HepG2 (cell line): ENCODE data around the gene PTRH2. TPM values are rescaled to one million over a fixed set of nuclear protein-coding genes. Genes with fewer than 3 reads are reported as not detected.
A peak's percentile ranks its signal among the peaks of the same experiment; 100 is the strongest.

Experiments used
- ARID2 ChIP-seq: sonication (generic); formaldehyde crosslinking; IDR thresholded peaks from 2 replicates; pipeline ENCODE4 v1.8.1; 2022; ENCODE audit warnings: mild to moderate bottlenecking, missing genetic modification reagents, borderline replicate concordance
- BORCS8-MEF2B ChIP-seq: sonication (generic); formaldehyde crosslinking; IDR thresholded peaks from 2 replicates; pipeline ENCODE4 v1.8.0; 2022; ENCODE audit warnings: mild to moderate bottlenecking, missing genetic modification reagents
- CBX1 ChIP-seq: IDR thresholded peaks from one replicate; pipeline ENCODE4 v1.6.1; 2016; ENCODE audit warnings: antibody characterized with exemption, low read depth
- FOXM1 ChIP-seq: sonication (generic); formaldehyde crosslinking; IDR thresholded peaks from 2 replicates; pipeline ENCODE4 v1.5.0; 2020; ENCODE audit warnings: missing genetic modification reagents
- GABPB1 ChIP-seq: IDR thresholded peaks from 2 replicates; pipeline ENCODE4 v1.6.1; 2016; ENCODE audit warnings: mild to moderate bottlenecking, missing genetic modification reagents, moderate library complexity, missing compliant biosample characterization
- HNF4G ChIP-seq, 2 experiments: sonication (generic) in 1 of 2; formaldehyde crosslinking in 1 of 2; IDR thresholded peaks; 2 replicates each; pipeline versions ENCODE4 v1.4.0 to v1.6.1; 2011 to 2020; ENCODE audit warnings: borderline replicate concordance in 2 of 2, low read depth in 2 of 2, mild to moderate bottlenecking in 2 of 2, low read length in 1 of 2, missing genetic modification reagents in 1 of 2, moderate library complexity in 1 of 2
- HOXA7 ChIP-seq: sonication (generic); formaldehyde crosslinking; IDR thresholded peaks from 2 replicates; pipeline ENCODE4 v1.8.1; 2022; ENCODE audit warnings: mild to moderate bottlenecking, missing genetic modification reagents, moderate library complexity
- KMT2B ChIP-seq: IDR thresholded peaks from 2 replicates; pipeline ENCODE4 v1.6.1; 2016; ENCODE audit warnings: missing genetic modification reagents, missing compliant biosample characterization
- PHF20 ChIP-seq: sonication (generic); formaldehyde crosslinking; IDR thresholded peaks from 2 replicates; pipeline ENCODE4 v1.5.0; 2020; ENCODE audit warnings: mild to moderate bottlenecking, missing genetic modification reagents
- RBFOX2 ChIP-seq: fragments of 200-400 bp; formaldehyde crosslinking; IDR thresholded peaks from 2 replicates; pipeline ENCODE4 v1.6.1; 2017; ENCODE audit warnings: low read depth, mild to moderate bottlenecking, low read length
- RBM22 ChIP-seq: fragments of 200-400 bp; formaldehyde crosslinking; optimal IDR thresholded peaks from 2 replicates; pipeline ENCODE3; 2017; ENCODE audit warnings: mild to moderate bottlenecking, low read length, moderate library complexity
- TGIF2 ChIP-seq: IDR thresholded peaks from 2 replicates; pipeline ENCODE4 v1.6.1; 2016; ENCODE audit warnings: control low read depth, missing compliant biosample characterization
- ZKSCAN1 ChIP-seq: fragments of 150-350 bp; IDR thresholded peaks from 2 replicates; pipeline ENCODE4 v1.6.1; 2014; ENCODE audit warnings: low read length
- ZMYM3 ChIP-seq: sonication (generic); formaldehyde crosslinking; IDR thresholded peaks from 2 replicates; pipeline ENCODE4 v1.5.1; 2020; ENCODE audit warnings: mild to moderate bottlenecking, missing genetic modification reagents
- ZNF563 ChIP-seq: sonication (generic); formaldehyde crosslinking; IDR thresholded peaks from 2 replicates; pipeline ENCODE4 v1.8.0; 2022; ENCODE audit warnings: mild to moderate bottlenecking, moderate library complexity, missing genetic modification reagents
- polyA plus RNA-seq, 8 experiments: library from polyadenylated mRNA; depleted of rRNA in 3 of 8; stranded (reverse) in 7 of 8; unstranded in 1 of 8; fragments of >200 nt; fragmentation: Illumina TruSeq in 4 of 8; extraction: Trizol in 4 of 8; gene quantifications; 2 replicates each; pipeline versions ENCODE4 v1.2.1 to v1.2.3, GENCODE V29; 2011 to 2016; ENCODE audit warnings: low read depth in 4 of 8, missing spikeins in 1 of 8, mixed read lengths in 1 of 8; ENCODE audit not compliant: insufficient read depth in 1 of 8
- total RNA-seq, 5 experiments: library from RNA; depleted of rRNA; stranded (reverse); fragments of >200 nt; fragmentation: Illumina TruSeq; extraction: Trizol; gene quantifications; 2 replicates each; pipeline ENCODE4 v1.2.3, GENCODE V29; 2016; ENCODE audit warnings: low read depth in 1 of 5
- TF ChIP-seq, protein P1 (sequence below): sonication (generic); formaldehyde crosslinking; IDR thresholded peaks from 2 replicates; pipeline ENCODE4 v1.9.0; 2022; ENCODE audit warnings: missing genetic modification reagents, mild to moderate bottlenecking, borderline replicate concordance
- TF ChIP-seq, protein P2 (sequence below): sonication (generic); formaldehyde crosslinking; IDR thresholded peaks from 2 replicates; pipeline ENCODE4 v1.5.0; 2020; ENCODE audit warnings: missing genetic modification reagents
- TF ChIP-seq, protein P3 (sequence below): sonication (generic); formaldehyde crosslinking; IDR thresholded peaks from 2 replicates; pipeline ENCODE4 v1.5.1; 2020; ENCODE audit warnings: mild to moderate bottlenecking, moderate library complexity, missing genetic modification reagents

Gene PTRH2
- total and polyA plus RNA-seq, 2 of the 13 experiments (the other 11 are each of a cell fraction or from before 2014, with no cell fraction given), result 67.7 to 83.3 TPM

- TF ChIP-seq ZNF563 (CRISPR knock-in tag) (no peak), HOXA7 (CRISPR knock-in tag) (no peak), RBM22 (peak; percentile 84), PHF20 (CRISPR knock-in tag) (no peak), ARID2 (CRISPR knock-in tag) (no peak), ZMYM3 (CRISPR knock-in tag) (no peak), HNF4G (IDR thresholded peaks at IDR 0.05; ENCODE audit: borderline replicate concordance, low read depth, low read length) (no peak), HNF4G (CRISPR knock-in tag; IDR thresholded peaks at IDR 0.05; ENCODE audit: borderline replicate concordance, low read depth) (no peak), GABPB1 (no peak), TGIF2 (CRISPR knock-in tag) (no peak), ZKSCAN1 (no peak), BORCS8-MEF2B (no peak), FOXM1 (CRISPR knock-in tag) (no peak), RBFOX2 (no peak), KMT2B (no peak), CBX1 (no peak)
- TF ChIP-seq, protein P1, sequence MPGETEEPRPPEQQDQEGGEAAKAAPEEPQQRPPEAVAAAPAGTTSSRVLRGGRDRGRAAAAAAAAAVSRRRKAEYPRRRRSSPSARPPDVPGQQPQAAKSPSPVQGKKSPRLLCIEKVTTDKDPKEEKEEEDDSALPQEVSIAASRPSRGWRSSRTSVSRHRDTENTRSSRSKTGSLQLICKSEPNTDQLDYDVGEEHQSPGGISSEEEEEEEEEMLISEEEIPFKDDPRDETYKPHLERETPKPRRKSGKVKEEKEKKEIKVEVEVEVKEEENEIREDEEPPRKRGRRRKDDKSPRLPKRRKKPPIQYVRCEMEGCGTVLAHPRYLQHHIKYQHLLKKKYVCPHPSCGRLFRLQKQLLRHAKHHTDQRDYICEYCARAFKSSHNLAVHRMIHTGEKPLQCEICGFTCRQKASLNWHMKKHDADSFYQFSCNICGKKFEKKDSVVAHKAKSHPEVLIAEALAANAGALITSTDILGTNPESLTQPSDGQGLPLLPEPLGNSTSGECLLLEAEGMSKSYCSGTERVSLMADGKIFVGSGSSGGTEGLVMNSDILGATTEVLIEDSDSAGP (CRISPR knock-in tag), result no peak
- TF ChIP-seq, protein P2, sequence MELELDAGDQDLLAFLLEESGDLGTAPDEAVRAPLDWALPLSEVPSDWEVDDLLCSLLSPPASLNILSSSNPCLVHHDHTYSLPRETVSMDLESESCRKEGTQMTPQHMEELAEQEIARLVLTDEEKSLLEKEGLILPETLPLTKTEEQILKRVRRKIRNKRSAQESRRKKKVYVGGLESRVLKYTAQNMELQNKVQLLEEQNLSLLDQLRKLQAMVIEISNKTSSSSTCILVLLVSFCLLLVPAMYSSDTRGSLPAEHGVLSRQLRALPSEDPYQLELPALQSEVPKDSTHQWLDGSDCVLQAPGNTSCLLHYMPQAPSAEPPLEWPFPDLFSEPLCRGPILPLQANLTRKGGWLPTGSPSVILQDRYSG (CRISPR knock-in tag), result no peak
- TF ChIP-seq, protein P3, sequence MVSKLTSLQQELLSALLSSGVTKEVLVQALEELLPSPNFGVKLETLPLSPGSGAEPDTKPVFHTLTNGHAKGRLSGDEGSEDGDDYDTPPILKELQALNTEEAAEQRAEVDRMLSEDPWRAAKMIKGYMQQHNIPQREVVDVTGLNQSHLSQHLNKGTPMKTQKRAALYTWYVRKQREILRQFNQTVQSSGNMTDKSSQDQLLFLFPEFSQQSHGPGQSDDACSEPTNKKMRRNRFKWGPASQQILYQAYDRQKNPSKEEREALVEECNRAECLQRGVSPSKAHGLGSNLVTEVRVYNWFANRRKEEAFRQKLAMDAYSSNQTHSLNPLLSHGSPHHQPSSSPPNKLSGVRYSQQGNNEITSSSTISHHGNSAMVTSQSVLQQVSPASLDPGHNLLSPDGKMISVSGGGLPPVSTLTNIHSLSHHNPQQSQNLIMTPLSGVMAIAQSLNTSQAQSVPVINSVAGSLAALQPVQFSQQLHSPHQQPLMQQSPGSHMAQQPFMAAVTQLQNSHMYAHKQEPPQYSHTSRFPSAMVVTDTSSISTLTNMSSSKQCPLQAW (CRISPR knock-in tag), result no peak
Measured at GRCh38 chr17:59695945-59696681, 11.1 kb downstream of the PTRH2 start (continued).
